ENCODE data around the gene CDH4.

The CDH4 gene

DNA sequence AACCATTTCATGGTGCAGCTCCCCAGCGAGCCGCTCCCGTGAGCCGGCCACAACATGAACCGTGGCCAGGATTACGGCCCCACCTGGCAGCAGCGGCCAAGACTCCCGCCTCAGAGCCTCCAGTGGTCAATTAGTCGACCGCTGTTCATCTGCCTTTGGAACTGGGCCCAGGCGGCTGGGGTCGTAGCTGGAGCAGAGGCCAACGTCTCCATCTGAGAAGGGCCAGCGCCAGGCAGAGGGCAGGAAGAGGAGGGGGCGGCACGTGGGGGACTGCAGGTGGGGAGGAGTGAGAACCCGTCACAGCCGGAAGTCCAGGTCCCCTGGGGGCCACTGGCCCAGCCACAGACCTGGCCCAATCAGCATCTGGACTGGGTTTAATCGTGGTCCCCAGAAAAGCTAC lies 629.4 kb downstream of the CDH4 start:
- in situ Hi-C loops (cut with HindIII; ENCODE audit: low sequenced_read_pairs): no loop called here
- no peak for TF ChIP-seq CTCF (IDR thresholded peaks at IDR 0.05; ENCODE audit: low read depth, low read length)
- no peak overlapping the region for H3K4me3 ChIP-seq (ENCODE audit: low read depth, low read length)
- no peak for DNase-seq (ENCODE audit: low read depth, low spot score)

DNA sequence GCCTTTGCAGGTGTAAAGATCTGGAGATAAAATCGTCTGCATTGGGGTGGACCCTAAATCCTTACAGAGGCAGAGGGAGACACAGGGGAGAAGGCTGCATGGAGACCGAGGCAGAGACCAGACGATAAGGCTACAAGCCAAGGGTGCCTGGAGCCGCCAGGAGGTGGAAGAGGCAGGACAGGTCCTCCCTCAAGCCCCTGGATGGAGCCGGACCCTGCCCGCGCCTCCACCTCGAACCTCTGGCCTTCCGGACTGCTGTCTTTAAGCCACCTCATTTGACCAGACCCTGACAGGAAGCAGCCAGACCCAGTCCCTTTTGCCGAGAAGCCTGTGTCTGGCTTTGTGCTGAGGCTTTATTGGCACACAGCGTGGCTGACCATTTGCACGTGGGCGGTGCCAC lies 629.8 kb downstream of the CDH4 start:
- TF ChIP-seq CTCF (IDR thresholded peaks at IDR 0.05; ENCODE audit: low read depth, low read length): no peak
- DNase-seq (ENCODE audit: low read depth, low spot score): no peak
- in situ Hi-C loops (cut with HindIII; ENCODE audit: low sequenced_read_pairs): no loop called here
- no peak overlapping the region for H3K4me3 ChIP-seq (ENCODE audit: low read depth, low read length)

DNA sequence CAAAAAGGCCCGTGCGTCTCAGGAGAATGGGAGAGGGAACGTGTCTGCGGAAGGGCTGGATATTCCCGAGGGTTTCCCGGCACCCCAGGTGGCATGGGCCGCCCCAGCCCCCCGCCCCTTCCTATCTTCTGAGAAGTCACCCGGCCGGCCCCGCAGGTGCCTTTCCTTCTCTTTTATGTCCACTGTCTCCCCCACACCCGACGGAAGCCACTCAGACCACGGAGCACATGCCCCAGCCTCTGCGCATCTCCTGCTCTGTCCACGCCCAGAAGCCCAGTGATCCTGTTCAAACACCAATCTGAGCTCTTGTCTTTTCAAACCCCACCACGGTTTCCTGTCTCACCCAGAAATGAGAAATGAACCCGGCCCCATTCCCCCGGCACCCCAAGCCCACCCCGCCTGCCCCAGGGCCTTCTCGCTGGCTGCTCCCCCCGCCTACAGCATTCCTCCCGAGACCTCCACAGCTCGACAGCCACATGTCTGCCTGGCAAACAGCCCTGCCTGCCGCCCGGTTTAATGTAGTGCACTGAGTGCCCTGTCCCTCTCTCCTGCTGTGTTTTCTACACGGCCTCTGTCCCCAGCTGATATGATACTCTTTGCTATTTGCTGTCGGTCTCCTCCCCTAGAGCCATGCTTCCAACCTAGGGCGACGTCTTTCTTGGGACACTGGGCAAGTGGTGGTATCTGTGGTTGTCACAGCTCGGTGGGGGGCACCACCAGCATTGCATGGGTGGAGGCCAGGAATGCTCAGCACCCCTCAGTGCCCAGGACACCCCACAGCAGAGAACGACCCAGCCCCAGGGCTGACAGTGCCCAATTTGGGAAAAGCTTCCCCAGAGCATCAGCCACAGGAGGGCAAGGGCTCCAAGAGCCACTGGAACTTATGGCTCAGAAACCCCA lies 630.9 kb downstream of the CDH4 start:
- TF ChIP-seq CTCF (IDR thresholded peaks at IDR 0.05; ENCODE audit: low read depth, low read length): no peak
- in situ Hi-C loops (cut with HindIII; ENCODE audit: low sequenced_read_pairs): no loop called here
- H3K4me3 ChIP-seq (ENCODE audit: low read depth, low read length): no peak overlapping the region
- no peak for DNase-seq (ENCODE audit: low read depth, low spot score)

GRCh38 chr20:61883857-61884393 lies 631.9 kb downstream of the CDH4 start:
- DNase-seq (ENCODE audit: low read depth, low spot score): no peak
- in situ Hi-C loops (cut with HindIII; ENCODE audit: low sequenced_read_pairs): no loop called here
- H3K4me3 ChIP-seq (ENCODE audit: low read depth, low read length): no peak overlapping the region
- TF ChIP-seq CTCF (IDR thresholded peaks at IDR 0.05; ENCODE audit: low read depth, low read length): no peak

- no peak overlapping the region for H3K4me3 ChIP-seq (ENCODE audit: low read depth, low read length)
- in situ Hi-C loops (cut with HindIII; ENCODE audit: low sequenced_read_pairs): no loop called here
- no peak for TF ChIP-seq CTCF (IDR thresholded peaks at IDR 0.05; ENCODE audit: low read depth, low read length)
- no peak for DNase-seq (ENCODE audit: low read depth, low spot score)
Measured at GRCh38 chr20:61884571-61885389, 632.7 kb downstream of the CDH4 start.

Measured in astrocyte of the spinal cord (primary cell).